ENCODE measurements around the gene IKZF1.

DNA sequence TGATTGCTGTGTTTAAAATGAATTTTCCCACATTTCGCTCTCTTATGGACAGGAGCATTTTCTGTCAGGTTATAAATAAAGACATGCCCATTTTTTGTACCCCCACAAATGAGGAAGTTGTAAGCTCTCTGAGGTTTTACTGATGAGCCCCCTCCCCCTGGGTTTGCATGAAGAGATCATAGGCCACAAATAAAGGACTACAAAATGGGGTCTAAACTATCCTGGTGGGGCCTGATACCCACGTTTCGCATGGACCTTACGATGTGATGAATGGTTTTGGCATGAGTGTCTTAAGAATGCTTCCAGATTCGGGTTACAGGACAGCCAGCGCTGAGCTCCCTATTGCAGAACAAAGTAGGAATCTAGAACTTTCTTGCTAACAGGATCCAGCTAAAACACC is 5.8 kb downstream of the IKZF1 start:
- TF ChIP-seq, protein P1, sequence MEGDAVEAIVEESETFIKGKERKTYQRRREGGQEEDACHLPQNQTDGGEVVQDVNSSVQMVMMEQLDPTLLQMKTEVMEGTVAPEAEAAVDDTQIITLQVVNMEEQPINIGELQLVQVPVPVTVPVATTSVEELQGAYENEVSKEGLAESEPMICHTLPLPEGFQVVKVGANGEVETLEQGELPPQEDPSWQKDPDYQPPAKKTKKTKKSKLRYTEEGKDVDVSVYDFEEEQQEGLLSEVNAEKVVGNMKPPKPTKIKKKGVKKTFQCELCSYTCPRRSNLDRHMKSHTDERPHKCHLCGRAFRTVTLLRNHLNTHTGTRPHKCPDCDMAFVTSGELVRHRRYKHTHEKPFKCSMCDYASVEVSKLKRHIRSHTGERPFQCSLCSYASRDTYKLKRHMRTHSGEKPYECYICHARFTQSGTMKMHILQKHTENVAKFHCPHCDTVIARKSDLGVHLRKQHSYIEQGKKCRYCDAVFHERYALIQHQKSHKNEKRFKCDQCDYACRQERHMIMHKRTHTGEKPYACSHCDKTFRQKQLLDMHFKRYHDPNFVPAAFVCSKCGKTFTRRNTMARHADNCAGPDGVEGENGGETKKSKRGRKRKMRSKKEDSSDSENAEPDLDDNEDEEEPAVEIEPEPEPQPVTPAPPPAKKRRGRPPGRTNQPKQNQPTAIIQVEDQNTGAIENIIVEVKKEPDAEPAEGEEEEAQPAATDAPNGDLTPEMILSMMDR (IDR thresholded peaks at IDR 0.05): no peak
- TF ChIP-seq POLR2A (IDR thresholded peaks at IDR 0.05; ENCODE audit: low read length): no peak
- TF ChIP-seq, protein P2, sequence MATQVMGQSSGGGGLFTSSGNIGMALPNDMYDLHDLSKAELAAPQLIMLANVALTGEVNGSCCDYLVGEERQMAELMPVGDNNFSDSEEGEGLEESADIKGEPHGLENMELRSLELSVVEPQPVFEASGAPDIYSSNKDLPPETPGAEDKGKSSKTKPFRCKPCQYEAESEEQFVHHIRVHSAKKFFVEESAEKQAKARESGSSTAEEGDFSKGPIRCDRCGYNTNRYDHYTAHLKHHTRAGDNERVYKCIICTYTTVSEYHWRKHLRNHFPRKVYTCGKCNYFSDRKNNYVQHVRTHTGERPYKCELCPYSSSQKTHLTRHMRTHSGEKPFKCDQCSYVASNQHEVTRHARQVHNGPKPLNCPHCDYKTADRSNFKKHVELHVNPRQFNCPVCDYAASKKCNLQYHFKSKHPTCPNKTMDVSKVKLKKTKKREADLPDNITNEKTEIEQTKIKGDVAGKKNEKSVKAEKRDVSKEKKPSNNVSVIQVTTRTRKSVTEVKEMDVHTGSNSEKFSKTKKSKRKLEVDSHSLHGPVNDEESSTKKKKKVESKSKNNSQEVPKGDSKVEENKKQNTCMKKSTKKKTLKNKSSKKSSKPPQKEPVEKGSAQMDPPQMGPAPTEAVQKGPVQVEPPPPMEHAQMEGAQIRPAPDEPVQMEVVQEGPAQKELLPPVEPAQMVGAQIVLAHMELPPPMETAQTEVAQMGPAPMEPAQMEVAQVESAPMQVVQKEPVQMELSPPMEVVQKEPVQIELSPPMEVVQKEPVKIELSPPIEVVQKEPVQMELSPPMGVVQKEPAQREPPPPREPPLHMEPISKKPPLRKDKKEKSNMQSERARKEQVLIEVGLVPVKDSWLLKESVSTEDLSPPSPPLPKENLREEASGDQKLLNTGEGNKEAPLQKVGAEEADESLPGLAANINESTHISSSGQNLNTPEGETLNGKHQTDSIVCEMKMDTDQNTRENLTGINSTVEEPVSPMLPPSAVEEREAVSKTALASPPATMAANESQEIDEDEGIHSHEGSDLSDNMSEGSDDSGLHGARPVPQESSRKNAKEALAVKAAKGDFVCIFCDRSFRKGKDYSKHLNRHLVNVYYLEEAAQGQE (IDR thresholded peaks at IDR 0.05): no peak
